OCI-LY7 (cell line): ENCODE results near the gene ZNF432. TPM values are rescaled to one million over a fixed set of nuclear protein-coding genes. Genes with fewer than 3 reads are reported as not detected.

ENCODE experiments used
- BruUV-seq: library from RNA; stranded (reverse); fragments of 400-500 nt; replicated peaks from 2 replicates; lab custom pipeline; 2021; lab: Mats Ljungman, UMichigan
- CTCF ChIA-PET: fragments of 300-600 bp; sonication (Branson Sonifier 250); formaldehyde crosslinking; loops from one replicate; lab custom pipeline; 2022; ENCODE audit warnings: antibody characterized with exemption; ENCODE audit not compliant: unreplicated experiment; lab: Charles Lee
- POLR2A ChIA-PET: fragments of 300-600 bp; sonication (Branson Sonifier 250); formaldehyde crosslinking; loops from one replicate; lab custom pipeline; 2022; ENCODE audit warnings: antibody characterized with exemption; lab: Charles Lee
- DNase-seq: peaks from one replicate; pipeline ENCODE4 v3.0.0-alpha.2; 2015; ENCODE audit warnings: low spot score
- H2AFZ ChIP-seq: fragments of 200-600 bp; sonication (generic), shearing (Covaris generic); 2 replicates; pipeline ENCODE4 v1.6.1; 2014; ENCODE audit warnings: mild to moderate bottlenecking, antibody characterized with exemption, low read length, moderate library complexity
- H3K27ac ChIP-seq: fragments of 200-600 bp; sonication (generic); 2 replicates; pipeline ENCODE4 v1.5.1; 2014; ENCODE audit warnings: mixed run types, low read depth, mild to moderate bottlenecking, moderate library complexity, low read length, inconsistent platforms; ENCODE audit not compliant: poor library complexity, severe bottlenecking
- H3K36me3 ChIP-seq: fragments of 200-600 bp; sonication (generic); 2 replicates; pipeline ENCODE4 v1.6.1; 2014; ENCODE audit warnings: mild to moderate bottlenecking, antibody characterized with exemption, low read length, moderate library complexity, mixed read lengths; ENCODE audit not compliant: insufficient read depth
- H3K4me1 ChIP-seq: fragments of 200-600 bp; sonication (generic); 2 replicates; pipeline ENCODE4 v1.5.1; 2014; ENCODE audit warnings: mild to moderate bottlenecking, low read length; ENCODE audit not compliant: insufficient read depth, poor library complexity, severe bottlenecking
- H3K4me2 ChIP-seq: fragments of 200-600 bp; sonication (generic); 2 replicates; pipeline ENCODE4 v1.6.1; 2014; ENCODE audit warnings: mild to moderate bottlenecking, low read length
- H3K4me3 ChIP-seq: fragments of 200-600 bp; sonication (generic); 2 replicates; pipeline ENCODE4 v1.5.1; 2014; ENCODE audit warnings: mild to moderate bottlenecking, low read depth, low read length; ENCODE audit not compliant: poor library complexity, severe bottlenecking
- H3K79me2 ChIP-seq: fragments of 200-600 bp; sonication (generic); 2 replicates; pipeline ENCODE4 v1.6.1; 2016; ENCODE audit warnings: low read depth, mild to moderate bottlenecking, low read length, moderate library complexity, mixed read lengths; ENCODE audit not compliant: insufficient read depth
- H3K9me2 ChIP-seq: fragments of 200-600 bp; sonication (generic); 2 replicates; pipeline ENCODE4 v1.6.1; 2016; ENCODE audit warnings: mild to moderate bottlenecking, low read length, mixed read lengths; ENCODE audit not compliant: insufficient read depth
- H3K9me3 ChIP-seq: fragments of 200-600 bp; sonication (generic); 2 replicates; pipeline ENCODE4 v1.6.1; 2014; ENCODE audit warnings: mild to moderate bottlenecking, mixed run types, low read length, mixed read lengths
- H4K20me1 ChIP-seq: fragments of 200-600 bp; sonication (generic); 2 replicates; pipeline ENCODE4 v1.6.1; 2014; ENCODE audit warnings: mild to moderate bottlenecking, antibody characterized with exemption, low read length, moderate library complexity, mixed read lengths; ENCODE audit not compliant: insufficient read depth
- EZH2phosphoT487 ChIP-seq: fragments of 200-600 bp; sonication (generic); IDR thresholded peaks from 2 replicates; pipeline ENCODE4 v1.6.1; 2018; ENCODE audit warnings: low read depth, borderline replicate concordance, mild to moderate bottlenecking, mixed run types, antibody characterized with exemption, low read length, moderate library complexity, mixed read lengths
- intact Hi-C: fragments of 100-400 bp; cut with micrococcal nuclease; formaldehyde crosslinking; loops from one replicate; pipeline ENCODE4 v1.10.0; 2022; ENCODE audit not compliant: unreplicated experiment
- total RNA-seq, 2 experiments: library from RNA; depleted of rRNA in 1 of 2; stranded (reverse); fragments of >200 nt in 1 of 2; shearing (Covaris generic) in 1 of 2; gene quantifications; 2 replicates each; pipeline ENCODE4 v1.2.3, GENCODE V29; 2014 to 2022
- TF ChIP-seq, protein P1 (sequence below): fragments of 200-600 bp; sonication (generic); conservative IDR thresholded peaks from 2 replicates; pipeline ENCODE4 v1.5.1; 2014; ENCODE audit warnings: mild to moderate bottlenecking, antibody characterized with exemption, low read length, moderate library complexity, mixed read lengths

The ZNF432 gene
- total RNA-seq, 2 experiments from 2014 or later = not detected

GRCh38 chr19:51993422-51993821 lies 55.2 kb downstream of the ZNF432 start:
- no peak overlapping the region for H3K4me2 ChIP-seq
- TF ChIP-seq, protein P1, sequence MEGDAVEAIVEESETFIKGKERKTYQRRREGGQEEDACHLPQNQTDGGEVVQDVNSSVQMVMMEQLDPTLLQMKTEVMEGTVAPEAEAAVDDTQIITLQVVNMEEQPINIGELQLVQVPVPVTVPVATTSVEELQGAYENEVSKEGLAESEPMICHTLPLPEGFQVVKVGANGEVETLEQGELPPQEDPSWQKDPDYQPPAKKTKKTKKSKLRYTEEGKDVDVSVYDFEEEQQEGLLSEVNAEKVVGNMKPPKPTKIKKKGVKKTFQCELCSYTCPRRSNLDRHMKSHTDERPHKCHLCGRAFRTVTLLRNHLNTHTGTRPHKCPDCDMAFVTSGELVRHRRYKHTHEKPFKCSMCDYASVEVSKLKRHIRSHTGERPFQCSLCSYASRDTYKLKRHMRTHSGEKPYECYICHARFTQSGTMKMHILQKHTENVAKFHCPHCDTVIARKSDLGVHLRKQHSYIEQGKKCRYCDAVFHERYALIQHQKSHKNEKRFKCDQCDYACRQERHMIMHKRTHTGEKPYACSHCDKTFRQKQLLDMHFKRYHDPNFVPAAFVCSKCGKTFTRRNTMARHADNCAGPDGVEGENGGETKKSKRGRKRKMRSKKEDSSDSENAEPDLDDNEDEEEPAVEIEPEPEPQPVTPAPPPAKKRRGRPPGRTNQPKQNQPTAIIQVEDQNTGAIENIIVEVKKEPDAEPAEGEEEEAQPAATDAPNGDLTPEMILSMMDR = no peak
- TF ChIP-seq EZH2phosphoT487 = no peak
- H3K79me2 ChIP-seq = no peaks in the 10 kb centered on the region
- no peak overlapping the region for H3K4me3 ChIP-seq
- H3K36me3 ChIP-seq = no peaks in the 10 kb centered on the region
- H3K9me2 ChIP-seq = no peaks in the 10 kb centered on the region
- POLR2A ChIA-PET = no interaction called here
- no peak for DNase-seq
- no peaks in the 10 kb centered on the region for H3K4me1 ChIP-seq
- peaks cover 37% of the 10 kb centered on the region for H3K9me3 ChIP-seq
- H4K20me1 ChIP-seq = no peaks in the 10 kb centered on the region
- no TSS peak for BruUV-seq
- CTCF ChIA-PET = no interaction called here
- no peak overlapping the region for H2AFZ ChIP-seq
- intact Hi-C loops = no loop called here
- no peak overlapping the region for H3K27ac ChIP-seq

- intact Hi-C loops = loop anchor here (1.0 kb wide), 2 partner anchors 42 to 59 kb away; partner anchors contain the start of genes ZNF613 and ZNF614
- H3K4me2 ChIP-seq = peak within 1 kb of the TSS; percentile 67
- H3K9me3 ChIP-seq = peaks cover 40% of the 10 kb centered on the region; the same call in 1 of the 2 replicates
- H3K79me2 ChIP-seq = peaks cover 18% of the 10 kb centered on the region
- H3K27ac ChIP-seq = no peak within 1 kb of the TSS
- H3K4me3 ChIP-seq = peak within 1 kb of the TSS; percentile 94
- peak within 1 kb of the TSS; percentile 100 for H2AFZ ChIP-seq
- no peaks in the 10 kb centered on the region for H4K20me1 ChIP-seq
- BruUV-seq = TSS peak; percentile 79
- no peaks in the 10 kb centered on the region for H3K9me2 ChIP-seq
- peak; percentile 94 for DNase-seq
- ChIA-PET CTCF (interaction anchor here (0.6 kb wide), 1 partner anchor 1167 kb away, joined by 3 read pairs; no protein-coding TSS in a partner anchor), POLR2A (no interaction called here)
- H3K4me1 ChIP-seq = peaks cover 4% of the 10 kb centered on the region
- no peak for TF ChIP-seq EZH2phosphoT487
- TF ChIP-seq, protein P1 = no peak
- H3K36me3 ChIP-seq = no peaks in the 10 kb centered on the region; the same call in 1 of the 2 replicates
Observed at GRCh38 chr19:51986309-51987291, 62.0 kb downstream of the ZNF432 start, which contains the start of gene ZNF350. Gene ZNF350, minus strand, starts transcription at chr19:51986840. Its CDS starts 12,480 bp downstream, at chr19:51974360.
